ENCODE results near the gene FNBP1L.

GRCh38 chr1:93438716-93439115 is 9.2 kb upstream of the FNBP1L start:
- TF ChIP-seq ZNF274 (IDR thresholded peaks at IDR 0.05; ENCODE audit: low read length) (no peak), ZNF274 (tag by site-specific recombination; IDR thresholded peaks at IDR 0.05; ENCODE audit: borderline replicate concordance) (no peak), ZNF24 (tag by site-specific recombination; IDR thresholded peaks at IDR 0.05) (no peak), CTCF (tag by site-specific recombination; IDR thresholded peaks at IDR 0.05) (no peak), ZBTB44 (tag by site-specific recombination; IDR thresholded peaks at IDR 0.05) (no peak), ELK4 (IDR thresholded peaks at IDR 0.05; ENCODE audit: borderline replicate concordance, low read depth, low read length) (no peak), ZNF433 (tag by site-specific recombination; IDR thresholded peaks at IDR 0.05; ENCODE audit: low read depth) (no peak), ZNF23 (tag by site-specific recombination; IDR thresholded peaks at IDR 0.05; ENCODE audit: borderline replicate concordance) (no peak)
